Measurements from ENCODE around the gene CFAP92. TPM values are rescaled to one million over a fixed set of nuclear protein-coding genes. Genes with fewer than 3 reads are reported as not detected.

CFAP92 gene
- total RNA-seq, 1 experiment from 2014 or later, result 0.92 TPM

DNA sequence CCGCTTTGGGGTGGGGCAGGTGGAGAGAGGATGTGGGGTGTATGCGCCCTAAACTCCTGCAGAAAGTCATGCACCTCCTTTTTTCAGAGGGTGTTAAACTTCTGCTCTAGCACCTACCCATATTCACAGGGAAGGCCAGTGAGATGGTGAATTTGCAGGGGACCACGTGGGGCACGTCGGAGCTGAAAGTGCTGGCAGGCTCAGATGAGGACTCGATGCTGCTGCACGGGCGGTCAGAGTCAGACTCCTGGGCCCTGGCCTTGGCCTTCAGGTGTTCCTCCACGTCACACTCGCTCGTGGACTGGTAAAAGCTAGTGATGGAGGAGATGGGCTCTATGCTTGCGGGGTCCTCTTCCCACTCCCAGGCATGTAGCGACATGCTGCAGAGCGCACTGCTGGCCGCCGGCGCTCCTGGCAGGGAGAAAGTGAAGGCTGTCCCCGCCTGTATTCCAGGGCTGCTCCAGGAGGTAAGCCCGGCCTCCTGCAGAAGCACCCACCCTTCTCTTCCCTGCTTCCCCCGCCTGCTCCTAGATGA is 883 bp downstream of the CFAP92 start:
- peak overlapping the region; percentile 24 for H3K18ac ChIP-seq (ENCODE audit: insufficient read length, low read depth, low read length)
- H3K79me1 ChIP-seq (ENCODE audit: insufficient read depth, low read depth, low read length, poor library complexity, severe bottlenecking), result no peaks in the 10 kb centered on the region
- no peak overlapping the region for H3T11ph ChIP-seq (ENCODE audit: low read length)
- no peak overlapping the region for H3K23ac ChIP-seq (ENCODE audit: insufficient read length, low read depth, low read length)
- H2AFZ ChIP-seq (ENCODE audit: low read length), result no peak overlapping the region
- no peak overlapping the region for H3K56ac ChIP-seq (ENCODE audit: insufficient read length, low read depth, low read length)
- H3K4me1 ChIP-seq (ENCODE audit: insufficient read depth, low read length), result no peaks in the 10 kb centered on the region; the same call in 1 of the 2 replicates
- no peak overlapping the region for H3K27ac ChIP-seq (ENCODE audit: insufficient read length, low read depth, low read length)
- H2AK5ac ChIP-seq (ENCODE audit: insufficient read length, low read length), result no peak overlapping the region
- no peak overlapping the region for H4K91ac ChIP-seq (ENCODE audit: insufficient read length, low read depth, low read length)
- peaks cover 60% of the 10 kb centered on the region for H3K27me3 Mint-ChIP-seq (ENCODE audit: low read depth)
- H2BK5ac ChIP-seq (ENCODE audit: insufficient read length, low read length), result no peak overlapping the region
- H3K4me2 ChIP-seq (ENCODE audit: insufficient read depth, insufficient read length, low read length), result peak overlapping the region; percentile 69
- H3K27me3 ChIP-seq (ENCODE audit: insufficient read depth, low read length), result peaks cover 7% of the 10 kb centered on the region; the same call in 1 of the 2 replicates
- H4K8ac ChIP-seq (replicated peaks; ENCODE audit: insufficient read length, low read depth, low read length), result no peak overlapping the region
- no peak overlapping the region for H2BK120ac ChIP-seq (ENCODE audit: low read depth, low read length, poor library complexity, severe bottlenecking)
- no peak overlapping the region for H3K4ac ChIP-seq (ENCODE audit: low read depth, low read length)
- no peaks in the 10 kb centered on the region for H4K20me1 ChIP-seq (ENCODE audit: control insufficient read depth, insufficient read depth, insufficient read length)
- no peak overlapping the region for H2BK15ac ChIP-seq (ENCODE audit: low read depth, low read length)
- H3K79me2 ChIP-seq (ENCODE audit: insufficient read depth, low read length), result no peaks in the 10 kb centered on the region
- H3K14ac ChIP-seq (ENCODE audit: insufficient read depth, low read length), result peak overlapping the region; percentile 86; the same call in 1 of the 2 replicates
- no peak overlapping the region for H2BK12ac ChIP-seq (ENCODE audit: insufficient read length, low read depth, low read length)
- no peaks in the 10 kb centered on the region; a peak in 1 of 7 replicates for H3K36me3 Mint-ChIP-seq (ENCODE audit: insufficient read depth in 1 of 3, low read depth in 3 of 3)
- DNase-seq, result no peak
- no peaks in the 10 kb centered on the region for H3K9me3 ChIP-seq (ENCODE audit: control insufficient read depth, low read depth, low read length)
- H3K4me3 Mint-ChIP-seq, result peak overlapping the region; percentile 67 to 81
- H3K27ac Mint-ChIP-seq, result peak overlapping the region in 1 of 3 experiments; percentile 71; a peak in 1 of 7 replicates
- H3K9me3 Mint-ChIP-seq, result no peaks in the 10 kb centered on the region
- TF ChIP-seq, protein P1, sequence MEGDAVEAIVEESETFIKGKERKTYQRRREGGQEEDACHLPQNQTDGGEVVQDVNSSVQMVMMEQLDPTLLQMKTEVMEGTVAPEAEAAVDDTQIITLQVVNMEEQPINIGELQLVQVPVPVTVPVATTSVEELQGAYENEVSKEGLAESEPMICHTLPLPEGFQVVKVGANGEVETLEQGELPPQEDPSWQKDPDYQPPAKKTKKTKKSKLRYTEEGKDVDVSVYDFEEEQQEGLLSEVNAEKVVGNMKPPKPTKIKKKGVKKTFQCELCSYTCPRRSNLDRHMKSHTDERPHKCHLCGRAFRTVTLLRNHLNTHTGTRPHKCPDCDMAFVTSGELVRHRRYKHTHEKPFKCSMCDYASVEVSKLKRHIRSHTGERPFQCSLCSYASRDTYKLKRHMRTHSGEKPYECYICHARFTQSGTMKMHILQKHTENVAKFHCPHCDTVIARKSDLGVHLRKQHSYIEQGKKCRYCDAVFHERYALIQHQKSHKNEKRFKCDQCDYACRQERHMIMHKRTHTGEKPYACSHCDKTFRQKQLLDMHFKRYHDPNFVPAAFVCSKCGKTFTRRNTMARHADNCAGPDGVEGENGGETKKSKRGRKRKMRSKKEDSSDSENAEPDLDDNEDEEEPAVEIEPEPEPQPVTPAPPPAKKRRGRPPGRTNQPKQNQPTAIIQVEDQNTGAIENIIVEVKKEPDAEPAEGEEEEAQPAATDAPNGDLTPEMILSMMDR (conservative IDR thresholded peaks at IDR 0.05), result no peak
- no peak overlapping the region for H3K9ac ChIP-seq (ENCODE audit: extremely low read depth, insufficient read length, low read length)
- no peak overlapping the region for H4K5ac ChIP-seq (ENCODE audit: insufficient read length, low read depth, low read length)
- H2BK20ac ChIP-seq (ENCODE audit: low read depth, low read length, poor library complexity, severe bottlenecking), result no peak overlapping the region
- H3K23me2 ChIP-seq (ENCODE audit: insufficient read length, low read depth, low read length, poor library complexity, severe bottlenecking), result peaks cover 9% of the 10 kb centered on the region
- H3K4me1 Mint-ChIP-seq, result peaks cover 14 to 18% of the 10 kb centered on the region in 2 experiments
- WGBS (ENCODE audit: extremely low coverage, insufficient read length, low lambda C conversion rate), result no CpG with 5 or more reads among the region's 20 CpGs
